OCI-LY7 (cell line): ENCODE data around the gene CBX8.

Source experiments
- CTCF ChIP-seq: fragments of 200-600 bp; sonication (generic); conservative IDR thresholded peaks from 2 replicates; pipeline ENCODE4 v1.5.1; 2014; ENCODE audit warnings: mild to moderate bottlenecking, antibody characterized with exemption, low read length, moderate library complexity, mixed read lengths
- EZH2phosphoT487 ChIP-seq: fragments of 200-600 bp; sonication (generic); IDR thresholded peaks from 2 replicates; pipeline ENCODE4 v1.6.1; 2018; ENCODE audit warnings: low read depth, borderline replicate concordance, mild to moderate bottlenecking, mixed run types, antibody characterized with exemption, low read length, moderate library complexity, mixed read lengths

- TF ChIP-seq CTCF, result no peak
- no peak for TF ChIP-seq EZH2phosphoT487
Measured at GRCh38 chr17:79794659-79795511, 2.0 kb downstream of the CBX8 start.
